NOMO-1 (cell line): ENCODE results near the gene TAPT1.

Source experiments
- DNase-seq, 2 experiments: peaks; one replicate each; lab custom pipeline; 2025; ENCODE audit not compliant: unreplicated experiment in 2 of 2; lab: John Stamatoyannopoulos, UW

The TAPT1 gene

GRCh38 chr4:16139066-16139945, 87.0 kb downstream of the TAPT1 start:
- no peak for DNase-seq

GRCh38 chr4:16136827-16137226, 89.4 kb downstream of the TAPT1 start:
- no peak for DNase-seq

GRCh38 chr4:16136311-16136710, 90.0 kb downstream of the TAPT1 start:
- no peak for DNase-seq

- no peak for DNase-seq
These were observed 92.9 kb downstream of the TAPT1 start for GRCh38 chr4:16133406-16133805.

DNA sequence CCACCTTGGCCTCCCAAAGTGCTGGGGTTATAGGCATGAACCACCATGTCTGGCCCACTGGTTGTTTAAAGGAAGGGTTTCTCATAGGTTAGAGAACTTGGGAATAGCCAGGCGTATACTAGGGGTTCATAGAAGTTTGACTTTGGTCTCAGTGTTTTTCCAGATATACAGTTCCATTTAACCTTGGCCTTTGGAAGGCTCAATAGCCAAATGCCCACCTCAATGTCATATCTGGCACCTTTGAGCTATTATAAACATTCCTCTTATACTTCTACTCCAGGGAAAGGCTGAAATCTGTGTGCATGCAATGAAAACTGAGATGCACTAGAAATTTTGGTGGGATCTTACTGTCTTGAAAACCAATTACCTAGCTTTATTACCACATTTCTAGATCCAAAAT, 95.0 kb downstream of the TAPT1 start:
- no peak for DNase-seq

- no peak for DNase-seq
These were observed 96.9 kb downstream of the TAPT1 start for GRCh38 chr4:16129336-16129735.

GRCh38 chr4:16126714-16127113, 99.6 kb downstream of the TAPT1 start:
- no peak for DNase-seq

- no peak for DNase-seq
These were observed 100.5 kb downstream of the TAPT1 start for GRCh38 chr4:16125571-16126445.

GRCh38 chr4:16124232-16124631, 102.0 kb downstream of the TAPT1 start:
- DNase-seq: no peak

DNA sequence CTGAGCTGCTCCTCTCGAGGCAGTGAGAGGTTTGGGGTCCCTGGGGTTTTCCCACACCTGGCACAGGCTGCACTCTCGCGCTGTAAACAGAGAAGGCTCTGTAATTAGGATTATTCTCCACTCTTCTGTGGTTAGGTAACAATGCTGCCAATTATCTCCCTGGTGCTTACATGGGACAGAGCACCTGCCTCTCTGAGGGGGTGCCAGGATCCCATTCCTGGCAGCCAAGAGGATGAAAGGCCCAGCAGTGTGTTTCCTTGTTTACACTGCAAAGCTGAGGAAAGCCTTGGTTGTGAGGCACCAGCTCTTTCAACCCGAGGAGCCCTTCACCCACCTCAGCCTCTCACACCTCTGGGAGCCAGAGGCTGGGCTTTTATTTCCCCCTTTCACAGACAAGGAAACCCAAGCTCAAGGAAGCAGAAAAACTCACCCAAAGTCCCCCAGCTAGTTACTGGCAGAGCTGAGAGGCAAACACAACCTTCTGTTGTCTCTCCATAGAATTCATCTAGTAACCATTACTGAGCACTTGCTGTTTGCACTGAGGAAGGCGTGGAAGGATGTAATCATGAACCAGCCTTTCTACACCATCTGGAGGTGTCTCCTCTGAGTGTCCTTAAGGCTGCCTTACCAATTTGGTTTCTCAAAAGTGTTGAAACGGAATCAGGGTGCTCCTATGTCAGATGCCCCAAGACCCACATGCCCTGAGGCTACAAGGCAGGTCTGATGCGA, 102.8 kb downstream of the TAPT1 start:
- DNase-seq: no peak

- DNase-seq: no peak
These were observed 103.5 kb downstream of the TAPT1 start for GRCh38 chr4:16122784-16123183.

GRCh38 chr4:16122308-16122711, 104.0 kb downstream of the TAPT1 start:
- DNase-seq: peak; percentile 57 to 60

DNA sequence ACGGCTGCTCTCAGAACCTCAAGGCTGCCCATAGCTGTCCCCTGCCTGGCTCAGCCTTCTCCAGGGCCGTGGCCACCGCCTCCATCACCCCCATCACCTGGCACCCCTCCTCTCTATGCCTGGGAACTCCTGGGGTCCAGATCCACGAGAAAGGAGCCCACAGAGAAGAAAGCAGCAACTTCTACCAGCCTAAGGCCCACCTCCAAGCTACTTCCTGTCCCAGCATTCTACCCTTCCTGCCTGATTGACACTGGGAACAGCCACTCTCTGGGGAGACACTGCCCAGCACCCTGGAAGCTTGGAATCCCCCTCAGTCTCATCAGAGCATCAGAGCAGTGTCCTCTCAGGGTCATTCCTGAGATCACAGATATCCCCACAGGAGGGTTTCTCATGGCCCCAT, 105.6 kb downstream of the TAPT1 start:
- no peak for DNase-seq

GRCh38 chr4:16119981-16120380, 106.3 kb downstream of the TAPT1 start:
- no peak for DNase-seq

DNA sequence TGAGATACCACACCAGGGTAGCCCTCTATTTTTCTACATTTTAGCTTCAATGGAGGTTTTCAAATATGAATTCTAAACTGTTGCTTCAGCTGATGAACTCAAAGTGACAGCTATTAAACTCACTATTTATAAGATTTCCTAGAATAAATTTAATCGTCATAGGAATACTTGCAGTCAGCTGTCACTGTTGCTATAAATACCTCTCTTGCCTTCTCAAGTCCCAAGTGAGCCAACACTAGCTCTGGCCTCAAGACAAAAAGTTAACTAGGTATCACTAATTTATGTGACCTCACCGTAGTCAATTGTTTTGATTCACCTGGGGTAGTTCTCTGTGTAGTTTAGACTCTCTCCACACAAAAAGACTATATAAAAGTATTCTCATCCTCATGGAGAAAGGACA, 108.2 kb downstream of the TAPT1 start:
- DNase-seq: no peak

DNA sequence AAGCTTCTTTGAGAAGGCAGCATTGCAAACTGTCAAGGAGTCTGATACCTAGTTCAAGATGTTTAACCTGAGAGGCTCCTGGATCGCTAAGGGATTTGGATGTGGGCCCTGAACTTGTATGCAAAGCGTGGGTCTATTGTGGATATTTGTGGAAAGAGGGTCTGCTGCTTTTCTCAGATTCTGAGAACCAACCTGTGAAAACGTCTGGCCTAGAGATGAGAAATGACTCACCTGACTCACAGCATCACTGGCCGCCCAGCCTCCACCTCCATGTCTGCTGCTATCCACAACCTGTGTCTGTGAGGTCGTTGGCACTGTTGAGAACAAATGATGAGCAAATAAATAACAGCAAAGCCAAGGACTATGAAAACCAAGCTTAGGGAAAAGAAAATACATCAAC, 109.1 kb downstream of the TAPT1 start:
- DNase-seq: no peak

DNA sequence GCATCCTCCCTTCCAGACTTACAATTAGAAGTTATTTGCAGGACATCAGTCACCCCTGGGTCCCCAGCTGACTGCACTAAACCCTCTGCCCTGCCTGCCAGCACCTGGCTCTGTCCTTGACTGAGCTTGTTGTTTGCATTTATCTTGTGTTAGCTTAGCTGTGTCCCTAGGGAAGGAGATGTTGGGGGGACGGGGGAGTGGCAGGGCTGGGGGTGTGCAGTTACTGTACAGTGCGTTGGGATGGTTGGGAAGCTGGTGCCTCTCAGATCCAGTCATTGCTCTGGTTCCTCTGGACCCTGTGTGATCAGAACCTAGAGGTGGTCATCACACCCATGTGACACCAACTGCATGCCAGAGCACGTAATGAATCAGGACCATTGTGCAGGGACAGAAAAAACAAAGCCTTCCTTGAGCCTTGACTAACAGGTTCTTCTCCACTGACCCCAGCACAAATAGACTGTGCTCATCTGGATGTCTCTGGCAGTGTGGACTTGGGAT, 109.7 kb downstream of the TAPT1 start:
- DNase-seq: no peak

GRCh38 chr4:16116019-16116418, 110.3 kb downstream of the TAPT1 start:
- DNase-seq: no peak

DNA sequence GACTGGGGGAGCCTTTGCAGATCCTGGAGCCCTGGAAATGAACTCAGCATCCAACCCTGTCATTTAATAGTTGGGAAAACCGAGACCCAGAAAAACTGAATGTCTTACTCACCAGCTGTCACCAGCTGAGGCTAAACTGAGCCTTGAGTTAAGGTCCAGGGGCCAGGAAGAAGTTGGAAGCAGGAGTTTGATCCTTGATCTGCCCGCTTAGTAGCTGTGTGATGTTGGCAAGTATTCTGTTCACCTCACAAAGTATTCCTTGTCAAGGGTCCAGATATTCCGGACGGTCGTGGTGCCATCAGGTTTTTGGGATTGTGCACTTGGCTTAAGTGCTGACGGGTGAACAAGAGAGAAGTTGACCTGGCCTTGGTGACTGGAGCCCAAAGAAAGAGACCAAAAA, 111.7 kb downstream of the TAPT1 start:
- DNase-seq: no peak

DNA sequence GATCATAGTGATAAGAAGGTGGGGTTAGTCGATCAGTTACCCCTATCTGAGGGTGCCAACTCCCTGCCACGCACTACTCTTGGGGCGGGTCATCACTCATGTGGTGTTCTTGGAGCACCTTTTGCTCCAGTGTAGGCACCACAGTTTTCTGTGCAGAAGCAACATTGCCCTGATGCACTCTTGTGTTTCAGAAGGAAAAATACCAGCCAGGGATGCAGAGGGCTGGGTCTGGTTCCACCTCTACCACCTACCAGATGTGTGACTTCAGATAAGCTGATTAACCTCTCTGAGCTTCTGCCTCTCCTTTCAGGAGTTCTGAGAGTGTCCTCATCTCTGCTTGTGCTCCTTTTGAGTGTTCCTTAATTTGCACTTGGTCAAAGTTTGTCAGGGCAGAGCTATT, 112.5 kb downstream of the TAPT1 start:
- DNase-seq: no peak

- no peak for DNase-seq
These were observed 114.7 kb downstream of the TAPT1 start for GRCh38 chr4:16111533-16111932.
